Measurements from ENCODE around the gene TSPYL2.

The TSPYL2 gene

GRCh38 chrX:53081925-53082772, at the start of gene TSPYL2:
Gene TSPYL2 (plus strand): TSS chrX:53082367. CDS start chrX:53082499, 132 bp downstream.
- DNase-seq: peak; percentile 91

- no peak for DNase-seq
Observed at GRCh38 chrX:53036149-53036548, 46.0 kb upstream of the TSPYL2 start.

- DNase-seq: no peak
Observed at GRCh38 chrX:53039236-53039635, 42.9 kb upstream of the TSPYL2 start.

GRCh38 chrX:53044995-53045394, 37.2 kb upstream of the TSPYL2 start:
- no peak for DNase-seq

- DNase-seq: no peak
Observed at GRCh38 chrX:53047228-53047627, 34.9 kb upstream of the TSPYL2 start.

GRCh38 chrX:53048169-53049126, 33.7 kb upstream of the TSPYL2 start, which contains the start of gene GPR173:
Gene GPR173 (plus strand): TSS chrX:53048789. CDS start chrX:53076622, 27,833 bp downstream.
- no peak for DNase-seq

GRCh38 chrX:53049127-53049517, 33.0 kb upstream of the TSPYL2 start:
- no peak for DNase-seq

GRCh38 chrX:53050841-53051240, 31.3 kb upstream of the TSPYL2 start:
- no peak for DNase-seq

GRCh38 chrX:53055244-53055849, 26.8 kb upstream of the TSPYL2 start:
- DNase-seq: no peak

- DNase-seq: no peak
Observed at GRCh38 chrX:53056292-53056691, 25.9 kb upstream of the TSPYL2 start.

GRCh38 chrX:53065104-53065503, 17.1 kb upstream of the TSPYL2 start:
- no peak for DNase-seq

GRCh38 chrX:53071064-53071463, 11.1 kb upstream of the TSPYL2 start:
- DNase-seq: no peak

- peak; percentile 37 for DNase-seq
Observed at GRCh38 chrX:53071604-53072417, 10.4 kb upstream of the TSPYL2 start.

- DNase-seq: no peak
Observed at GRCh38 chrX:53072418-53073114, 9.6 kb upstream of the TSPYL2 start.

- peak; percentile 20 for DNase-seq
Observed at GRCh38 chrX:53073115-53073586, 9.0 kb upstream of the TSPYL2 start.

GRCh38 chrX:53075011-53075410, 7.2 kb upstream of the TSPYL2 start:
- no peak for DNase-seq

- DNase-seq: no peak
Observed at GRCh38 chrX:53076671-53077070, 5.5 kb upstream of the TSPYL2 start.

- DNase-seq: no peak
Observed at GRCh38 chrX:53077207-53078197, 4.7 kb upstream of the TSPYL2 start.

GRCh38 chrX:53078943-53079342, 3.2 kb upstream of the TSPYL2 start:
- no peak for DNase-seq

Data from DMS153 (cell line).